GM19351 (cell line): ENCODE results near the gene EIF4E1B.
A peak's percentile ranks its signal among the peaks of the same experiment; 100 is the strongest.

Experiments
- ATAC-seq: cut with Tn5 transposase; IDR thresholded peaks from one replicate; pipeline ENCODE4 v1.9.1; 2021; ENCODE audit warnings: mild to moderate bottlenecking, moderate library complexity; ENCODE audit not compliant: unreplicated experiment

Gene EIF4E1B

GRCh38 chr5:176603091-176603490, 27.4 kb upstream of the EIF4E1B start:
- ATAC-seq: no peak

GRCh38 chr5:176606032-176606431, 24.4 kb upstream of the EIF4E1B start:
- no peak for ATAC-seq

- no peak for ATAC-seq
Observed at GRCh38 chr5:176606875-176607274, 23.6 kb upstream of the EIF4E1B start.

- ATAC-seq: no peak
Observed at GRCh38 chr5:176608142-176608705, 22.3 kb upstream of the EIF4E1B start.

GRCh38 chr5:176608937-176609723, 21.3 kb upstream of the EIF4E1B start:
- no peak for ATAC-seq

- peak; percentile 73 for ATAC-seq
Observed at GRCh38 chr5:176609724-176610434, 20.6 kb upstream of the EIF4E1B start, which contains the start of gene GPRIN1. Gene GPRIN1 (minus strand): TSS chr5:176610156. CDS start chr5:176599834, 10,322 bp downstream.

GRCh38 chr5:176610435-176610773, 20.1 kb upstream of the EIF4E1B start:
- no peak for ATAC-seq

- no peak for ATAC-seq
Observed at GRCh38 chr5:176611435-176611834, 19.0 kb upstream of the EIF4E1B start.

- no peak for ATAC-seq
Observed at GRCh38 chr5:176612008-176612407, 18.5 kb upstream of the EIF4E1B start.

- no peak for ATAC-seq
Observed at GRCh38 chr5:176612855-176613254, 17.6 kb upstream of the EIF4E1B start.

GRCh38 chr5:176614805-176615478, 15.5 kb upstream of the EIF4E1B start:
- no peak for ATAC-seq

GRCh38 chr5:176616511-176616910, 14.0 kb upstream of the EIF4E1B start:
- ATAC-seq: no peak

GRCh38 chr5:176618783-176619182, 11.7 kb upstream of the EIF4E1B start:
- no peak for ATAC-seq

- ATAC-seq: peak; percentile 86
Observed at GRCh38 chr5:176619203-176619568, 11.3 kb upstream of the EIF4E1B start.

- ATAC-seq: no peak
Observed at GRCh38 chr5:176619569-176620332, 10.7 kb upstream of the EIF4E1B start.

- no peak for ATAC-seq
Observed at GRCh38 chr5:176620333-176620981, 10.0 kb upstream of the EIF4E1B start.

GRCh38 chr5:176621661-176622079, 8.8 kb upstream of the EIF4E1B start:
- no peak for ATAC-seq

GRCh38 chr5:176624142-176624541, 6.3 kb upstream of the EIF4E1B start:
- no peak for ATAC-seq

GRCh38 chr5:176624938-176625337, 5.5 kb upstream of the EIF4E1B start:
- ATAC-seq: no peak

- ATAC-seq: no peak
Observed at GRCh38 chr5:176625512-176625911, 5.0 kb upstream of the EIF4E1B start.
